ENCODE data around the gene TMC1.
"Not testable (repeated sequence)": the region's sequence is repeated elsewhere in the genome, so short reads cannot be mapped to it uniquely, and the experiment has no call there.

- TF ChIP-seq CTCF (tag by site-specific recombination; IDR thresholded peaks at IDR 0.05); ZNF23 (tag by site-specific recombination; IDR thresholded peaks at IDR 0.05; ENCODE audit: borderline replicate concordance); KLF9 (tag by site-specific recombination; IDR thresholded peaks at IDR 0.05; ENCODE audit: low read depth); ZNF121 (tag by site-specific recombination; IDR thresholded peaks at IDR 0.05); PATZ1 (tag by site-specific recombination; IDR thresholded peaks at IDR 0.05); SP3 (tag by site-specific recombination; IDR thresholded peaks at IDR 0.05): not testable (repeated sequence)
These were observed 41.1 kb upstream of the TMC1 start for GRCh38 chr9:72480261-72480660.
